Spleen (tissue), 11 donors: ENCODE measurements around the gene DNAH9. TPM values are rescaled to one million over a fixed set of nuclear protein-coding genes. Genes with fewer than 3 reads are reported as not detected.

Experiments used
- DNase-seq: peaks from one replicate; pipeline ENCODE4 v3.0.0-alpha.2; 2020
- H3K27ac ChIP-seq, 8 donors: fragments of 200-600 bp; sonication (generic) in 7 of 8; 1 replicate in 4 of 8; 2 replicates in 4 of 8; pipeline versions ENCODE4 v1.5.0 to v1.8.0; 2016 to 2021; ENCODE audit warnings: inconsistent platforms in 4 of 8, mild to moderate bottlenecking in 4 of 8, moderate library complexity in 1 of 8
- H3K27me3 ChIP-seq, 7 donors: fragments of 200-600 bp; sonication (generic) in 6 of 7; replicated peaks in 1 of 7; 1 replicate in 4 of 7; 2 replicates in 3 of 7; pipeline versions ENCODE4 v1.5.0 to v1.8.0; 2016 to 2021; ENCODE audit warnings: inconsistent platforms in 3 of 7, mild to moderate bottlenecking in 1 of 7
- H3K36me3 ChIP-seq, 6 donors: fragments of 200-600 bp; sonication (generic) in 5 of 6; 1 replicate in 4 of 6; 2 replicates in 2 of 6; pipeline versions ENCODE4 v1.5.0 to v1.8.0; 2016 to 2021; ENCODE audit warnings: inconsistent platforms in 2 of 6
- H3K4me1 ChIP-seq, 6 donors: fragments of 200-600 bp; sonication (generic) in 5 of 6; 1 replicate in 3 of 6; 2 replicates in 3 of 6; pipeline versions ENCODE4 v1.5.0 to v1.8.0; 2016 to 2021; ENCODE audit warnings: inconsistent platforms in 3 of 6
- H3K4me3 ChIP-seq, 8 donors: fragments of 200-600 bp; sonication (generic) in 7 of 8; 1 replicate in 4 of 8; 2 replicates in 4 of 8; pipeline versions ENCODE4 v1.5.0 to v1.8.0; 2016 to 2021; ENCODE audit warnings: inconsistent platforms in 4 of 8, mild to moderate bottlenecking in 4 of 8, moderate library complexity in 2 of 8
- H3K9me3 ChIP-seq, 8 donors: fragments of 200-600 bp; sonication (generic) in 7 of 8; 1 replicate in 4 of 8; 2 replicates in 4 of 8; pipeline versions ENCODE4 v1.5.0 to v1.8.0; 2016 to 2021; ENCODE audit warnings: inconsistent platforms in 4 of 8
- CTCF ChIP-seq, 11 experiments: fragments of 200-600 bp in 7 of 11; fragments of 450-650 bp in 4 of 11; sonication (generic) in 4 of 11; IDR thresholded peaks in 8 of 11; conservative IDR thresholded peaks in 3 of 11; 1 replicate in 7 of 11; 2 replicates in 4 of 11; pipeline versions ENCODE4 v1.4.0 to v1.8.0; 2016 to 2021; ENCODE audit warnings: antibody characterized with exemption in 11 of 11, inconsistent platforms in 4 of 11, mild to moderate bottlenecking in 1 of 11
- POLR2A ChIP-seq, 3 donors: fragments of 450-650 bp; IDR thresholded peaks; one replicate each; pipeline ENCODE4 v1.5.1; 2017; ENCODE audit warnings: antibody characterized with exemption in 3 of 3, mild to moderate bottlenecking in 1 of 3
- POLR2AphosphoS5 ChIP-seq, 3 donors: sonication (generic); formaldehyde crosslinking; IDR thresholded peaks; one replicate each; pipeline ENCODE4 v1.5.1; 2017; ENCODE audit warnings: antibody characterized with exemption in 3 of 3
- WGBS, 5 donors: extraction: QIAGEN DNeasy Blood & Tissue Kit in 3 of 5; methylation state at CpG; one replicate each; pipeline versions ENCODE4 v1.1.5 to v1.1.7; 2013 to 2018; 5-methylcytosine and 5-hydroxymethylcytosine counted together
- intact Hi-C: fragments of 100-400 bp; cut with DNase I; formaldehyde crosslinking; loops from one replicate; pipeline ENCODE4 v1.15.0; 2023; ENCODE audit warnings: low total_unique reads
- polyA plus RNA-seq, 3 donors: library from polyadenylated mRNA; stranded (reverse); fragments of 200-250 nt; gene quantifications; one replicate each; pipeline ENCODE4 v1.2.1, GENCODE V29; 2013
- total RNA-seq, 7 donors: library from RNA; depleted of rRNA in 3 of 7; stranded (reverse); fragments of >200 nt in 3 of 7; fragmentation: NEBNext Ultra II Directional in 4 of 7; extraction: Animal tissue kit (Norgen Biotek cat#: 25700) in 4 of 7; gene quantifications; one replicate each; pipeline versions ENCODE4 v1.1.0 to v1.2.1, GENCODE V29; 2016 to 2021
- donor health status: healthy with polysubstance abuse.
- donor health status: DM: no; HTN: no; CAD: no; lungs with moderate emphysema.
- donor health status: DM: no; HTN: no; CAD: no.
- donor health status: Bipolar disorder and iron deficiency.
- donor health status: healthy.
- donor health status: DM: no; HTN: no; CAD: no.
- donor health status: DM: yes; HTN: yes; CAD: no.

Gene DNAH9
- total and polyA plus RNA-seq, 10 donors, result 0.06 to 0.92 (median 0.22) TPM; not detected in 2

GRCh38 chr17:11848330-11848729, 250.1 kb downstream of the DNAH9 start:
- H3K27me3 ChIP-seq, result no peaks in the 10 kb centered on the region
- WGBS, 5 donors, result 48 to 77% (median 70%) methylated on average over 2 of the region's 2 CpGs
- intact Hi-C loops, result no loop called here
- H3K36me3 ChIP-seq, result no peaks in the 10 kb centered on the region
- no peaks in the 10 kb centered on the region for H3K4me1 ChIP-seq
- DNase-seq, result no peak
- no peak overlapping the region for H3K27ac ChIP-seq
- TF ChIP-seq POLR2AphosphoS5 (IDR thresholded peaks at IDR 0.05) (no peak), CTCF (IDR thresholded peaks at IDR 0.05 in 8 of 11, conservative IDR thresholded peaks at IDR 0.05 in 3 of 11) (no peak), POLR2A (IDR thresholded peaks at IDR 0.05) (no peak)
- H3K9me3 ChIP-seq, result peaks cover 0 to 16% (median 0%) of the 10 kb centered on the region in 8 donors
- no peak overlapping the region for H3K4me3 ChIP-seq

- WGBS, 5 donors, result 69 to 82% (median 77%) methylated on average over 4 of the region's 4 CpGs
- Histone ChIP-seq H3K27ac (no peak overlapping the region), H3K9me3 (peaks cover 0 to 11% (median 0%) of the 10 kb centered on the region in 8 donors), H3K36me3 (no peaks in the 10 kb centered on the region), H3K27me3 (no peaks in the 10 kb centered on the region), H3K4me1 (no peaks in the 10 kb centered on the region), H3K4me3 (no peak overlapping the region)
- DNase-seq, result no peak
- intact Hi-C loops, result no loop called here
- TF ChIP-seq POLR2A (IDR thresholded peaks at IDR 0.05), result no peak
- no peak for TF ChIP-seq CTCF (IDR thresholded peaks at IDR 0.05 in 8 of 11, conservative IDR thresholded peaks at IDR 0.05 in 3 of 11)
- TF ChIP-seq POLR2AphosphoS5 (IDR thresholded peaks at IDR 0.05), result no peak
Observed at GRCh38 chr17:11852231-11852630, 254.0 kb downstream of the DNAH9 start.

GRCh38 chr17:11852912-11853311, 254.6 kb downstream of the DNAH9 start:
- intact Hi-C loops, result no loop called here
- Histone ChIP-seq H3K9me3 (peaks cover 0 to 12% (median 0%) of the 10 kb centered on the region in 8 donors), H3K4me1 (no peaks in the 10 kb centered on the region), H3K4me3 (no peak overlapping the region), H3K27me3 (no peaks in the 10 kb centered on the region), H3K36me3 (no peaks in the 10 kb centered on the region), H3K27ac (no peak overlapping the region)
- WGBS, 5 donors, result 88 to 100% (median 96%) methylated on average over 2 of the region's 2 CpGs
- no peak for TF ChIP-seq CTCF (IDR thresholded peaks at IDR 0.05 in 8 of 11, conservative IDR thresholded peaks at IDR 0.05 in 3 of 11)
- TF ChIP-seq POLR2A (IDR thresholded peaks at IDR 0.05), result no peak
- TF ChIP-seq POLR2AphosphoS5 (IDR thresholded peaks at IDR 0.05), result no peak
- DNase-seq, result no peak

GRCh38 chr17:11853321-11854151, 255.3 kb downstream of the DNAH9 start:
- H3K27ac ChIP-seq, result no peak overlapping the region
- H3K36me3 ChIP-seq, result no peaks in the 10 kb centered on the region
- 85 to 91% (median 86%) methylated on average over 11 of the region's 11 CpGs for whole genome bisulfite sequencing, 5 donors
- H3K27me3 ChIP-seq, result no peaks in the 10 kb centered on the region
- intact Hi-C loops, result no loop called here
- H3K4me3 ChIP-seq, result no peak overlapping the region
- no peak for DNase-seq
- H3K4me1 ChIP-seq, result no peaks in the 10 kb centered on the region
- TF ChIP-seq POLR2AphosphoS5 (IDR thresholded peaks at IDR 0.05) (no peak), CTCF (IDR thresholded peaks at IDR 0.05 in 8 of 11, conservative IDR thresholded peaks at IDR 0.05 in 3 of 11) (no peak), POLR2A (IDR thresholded peaks at IDR 0.05) (no peak)
- peaks cover 0 to 12% (median 0%) of the 10 kb centered on the region in 8 donors for H3K9me3 ChIP-seq
